GM19240 (cell line): Measurements from ENCODE around the gene PRTFDC1.
"Not testable (repeated sequence)": the region's sequence is repeated elsewhere in the genome, so short reads cannot be mapped to it uniquely, and the experiment has no call there.

Source experiments
- DNase-seq: peaks from one replicate; pipeline ENCODE4 v3.0.0; 2011; ENCODE audit warnings: low spot score; ENCODE audit not compliant: insufficient read length

The PRTFDC1 gene

GRCh38 chr10:24844742-24845141 lies 107.7 kb downstream of the PRTFDC1 start:
- DNase-seq = no peak

DNA sequence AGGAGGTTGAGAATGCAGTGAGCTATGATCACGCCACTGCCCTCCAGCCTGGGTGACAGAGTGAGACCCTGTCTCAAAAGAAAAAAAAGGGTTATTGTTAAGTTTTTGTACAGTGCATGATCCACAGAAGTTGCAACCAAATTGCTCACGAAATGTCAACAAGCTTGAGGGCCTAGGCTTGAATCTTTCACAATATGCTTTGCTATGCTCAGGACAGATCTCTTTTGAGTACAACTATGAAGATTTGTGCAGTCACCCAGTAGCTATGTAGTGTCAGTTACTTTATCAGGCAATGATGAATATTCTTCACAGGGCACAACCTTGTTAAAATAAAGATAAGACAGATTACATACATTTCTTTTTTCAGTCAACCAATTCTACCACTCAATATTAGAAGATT lies 109.2 kb downstream of the PRTFDC1 start:
- DNase-seq = no peak

- DNase-seq = no peak
Observed at GRCh38 chr10:24842856-24843255, 109.5 kb downstream of the PRTFDC1 start.

- no peak for DNase-seq
Observed at GRCh38 chr10:24841530-24841929, 110.9 kb downstream of the PRTFDC1 start.

GRCh38 chr10:24840784-24841183 lies 111.6 kb downstream of the PRTFDC1 start:
- DNase-seq = no peak

GRCh38 chr10:24837781-24838180 lies 114.6 kb downstream of the PRTFDC1 start:
- DNase-seq = not testable (repeated sequence)

DNA sequence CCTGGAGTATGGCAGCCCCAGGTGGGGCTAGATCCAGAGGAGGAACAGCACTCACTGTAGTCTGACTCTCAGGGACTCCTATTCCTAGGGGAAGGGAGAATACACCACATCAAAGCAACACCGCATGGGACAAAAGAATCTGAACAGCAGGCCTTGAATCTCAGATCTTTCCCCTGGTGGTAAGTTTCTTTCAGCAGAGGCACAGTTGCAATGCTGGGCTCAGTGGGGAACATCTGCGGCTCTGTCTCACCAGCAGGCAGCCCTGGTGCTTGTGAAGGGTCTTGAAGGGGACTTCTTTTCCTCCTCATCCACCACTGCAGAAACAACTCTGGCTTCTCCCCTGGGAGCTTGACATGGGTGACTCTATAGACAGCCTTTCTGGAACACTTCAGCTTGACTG lies 117.5 kb downstream of the PRTFDC1 start:
- no peak for DNase-seq

DNA sequence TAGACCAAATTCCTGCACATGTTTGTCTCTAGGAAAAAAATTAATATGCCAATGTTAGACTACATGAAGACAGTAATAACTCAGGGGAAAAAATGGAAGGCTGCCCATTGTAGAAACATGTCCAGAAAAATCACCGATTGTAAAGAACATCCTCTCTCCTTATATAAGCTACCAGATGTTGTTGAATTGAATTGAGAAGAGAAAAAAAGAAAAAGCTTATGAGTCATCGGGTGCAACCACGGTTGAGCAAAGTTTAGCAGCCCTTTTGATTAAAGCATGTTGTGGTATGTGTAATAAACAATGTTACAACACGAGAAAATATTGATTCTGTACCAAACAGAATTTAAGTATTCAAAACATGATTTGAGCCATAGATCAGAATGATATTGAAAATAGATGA lies 126.4 kb downstream of the PRTFDC1 start:
- DNase-seq = no peak

GRCh38 chr10:24825551-24825950 lies 126.9 kb downstream of the PRTFDC1 start:
- DNase-seq = no peak

GRCh38 chr10:24824536-24824935 lies 127.9 kb downstream of the PRTFDC1 start:
- DNase-seq = no peak

DNA sequence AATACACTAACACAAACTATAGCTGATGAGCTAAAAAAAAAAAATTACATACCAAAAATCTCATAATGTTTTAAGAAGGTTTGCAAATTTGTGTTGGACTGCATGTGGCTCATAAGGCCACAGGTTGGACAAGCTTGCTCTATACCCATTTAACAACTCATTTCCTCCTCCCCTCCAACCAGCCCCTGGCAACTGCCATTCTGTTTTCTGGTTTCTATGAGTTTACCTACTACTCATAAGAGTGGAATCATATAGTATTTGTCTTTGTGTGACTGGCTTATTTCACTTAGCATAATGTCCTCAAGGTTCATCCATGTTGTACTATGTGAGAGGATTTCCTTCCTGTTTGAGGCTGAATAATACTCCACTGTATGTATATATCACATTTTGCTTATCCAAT lies 128.3 kb downstream of the PRTFDC1 start:
- DNase-seq = no peak

- DNase-seq = peak; percentile 9
Observed at GRCh38 chr10:24822590-24822989, 129.8 kb downstream of the PRTFDC1 start.

GRCh38 chr10:24821986-24822385 lies 130.4 kb downstream of the PRTFDC1 start:
- no peak for DNase-seq

- DNase-seq = no peak
Observed at GRCh38 chr10:24816868-24817396, 135.5 kb downstream of the PRTFDC1 start.

DNA sequence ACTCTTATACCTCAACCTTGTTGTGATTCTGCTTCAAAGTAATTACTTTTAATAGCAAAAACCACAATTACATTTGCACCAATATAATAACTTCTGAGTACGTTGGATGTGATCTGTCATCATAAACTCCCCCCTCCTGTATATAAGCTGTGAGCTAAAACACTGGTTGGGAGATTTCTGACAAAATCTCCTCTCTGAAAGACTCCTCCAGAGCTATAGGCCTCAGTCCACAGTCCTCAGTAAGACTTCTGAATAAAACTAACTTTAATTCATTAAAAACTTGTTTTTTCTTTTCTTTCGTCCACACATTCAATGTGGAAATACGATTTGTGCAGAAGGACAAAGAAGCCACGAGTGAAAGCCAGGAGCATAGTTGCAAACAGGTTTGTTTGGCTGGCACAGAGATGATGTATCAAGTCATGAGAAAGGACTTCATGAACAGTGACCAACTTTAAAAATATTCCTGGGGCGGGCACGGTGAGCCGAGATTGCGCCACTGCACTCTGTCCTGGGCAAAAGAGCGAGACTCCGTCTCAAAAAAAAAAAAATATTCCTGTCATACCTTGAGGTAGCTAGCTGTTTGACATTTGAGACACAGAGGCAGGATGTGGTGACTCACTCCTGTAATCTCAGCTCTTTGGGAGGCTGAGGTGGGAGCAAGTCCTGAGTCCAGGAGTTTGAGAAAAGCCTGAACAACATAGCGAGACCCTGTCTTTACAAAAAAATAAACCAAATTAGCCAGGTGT lies 137.7 kb downstream of the PRTFDC1 start:
- DNase-seq = no peak

DNA sequence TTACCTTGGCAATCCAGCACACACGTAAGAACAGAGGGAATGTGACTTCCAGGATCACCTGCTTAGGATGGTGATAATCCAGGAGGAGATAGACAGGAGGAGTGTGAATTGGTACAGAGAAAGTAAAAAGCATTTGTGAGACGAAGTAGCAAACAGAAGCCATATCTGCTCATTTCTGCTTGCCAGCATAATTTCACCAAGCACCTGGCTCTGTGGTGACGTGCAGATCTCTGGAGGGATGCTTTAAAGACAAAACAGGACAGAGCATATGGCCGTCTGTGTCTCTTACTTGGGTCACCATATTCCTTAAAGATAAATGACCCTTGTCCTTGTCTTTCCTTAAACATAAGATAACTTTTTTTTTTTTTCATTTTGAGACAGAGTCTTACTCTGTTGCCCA lies 138.6 kb downstream of the PRTFDC1 start:
- no peak for DNase-seq

DNA sequence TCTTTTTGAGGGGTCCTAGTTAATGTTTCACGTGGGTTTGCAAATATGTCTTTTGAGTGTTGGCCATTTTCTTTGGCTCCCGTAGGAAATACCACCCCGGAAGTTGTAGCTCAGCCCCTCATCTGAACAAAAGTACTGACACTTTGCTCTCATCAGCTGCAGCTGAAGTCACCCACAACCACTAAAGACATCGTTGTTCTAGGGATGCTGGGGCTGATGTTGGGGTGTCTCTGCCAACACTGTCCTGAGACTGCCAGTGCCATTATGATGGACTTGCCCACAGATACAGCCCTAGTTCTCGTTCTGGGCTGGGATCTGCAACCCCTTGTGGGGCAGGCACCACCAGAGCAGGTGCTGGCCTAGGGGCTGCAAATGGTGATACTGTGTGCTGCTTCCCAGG lies 146.1 kb downstream of the PRTFDC1 start:
- no peak for DNase-seq

- no peak for DNase-seq
Observed at GRCh38 chr10:24804956-24805355, 147.4 kb downstream of the PRTFDC1 start.

DNA sequence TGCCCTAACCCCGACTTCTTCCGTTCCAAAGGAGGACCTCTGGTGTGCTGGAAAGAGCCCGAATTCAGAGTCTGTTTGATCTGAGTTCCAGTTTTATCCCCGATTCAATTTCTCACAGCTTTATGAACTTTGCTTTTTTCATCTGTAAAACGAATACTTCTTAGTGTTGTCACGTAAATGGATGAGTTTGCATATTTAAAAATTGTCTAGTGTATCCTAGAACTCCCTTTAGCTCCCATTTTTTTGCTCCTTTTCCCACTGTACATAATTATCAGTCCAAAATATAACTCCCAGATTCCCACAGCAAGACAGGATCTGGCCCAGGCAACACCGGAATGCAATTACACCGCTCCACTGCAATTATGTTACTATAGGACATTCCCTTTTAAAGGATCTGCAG lies 148.0 kb downstream of the PRTFDC1 start:
- no peak for DNase-seq

- no peak for DNase-seq
Observed at GRCh38 chr10:24802378-24802777, 150.0 kb downstream of the PRTFDC1 start.

- DNase-seq = no peak
Observed at GRCh38 chr10:24800861-24801260, 151.5 kb downstream of the PRTFDC1 start.
